ENCODE results near the gene MSI2. TPM values are rescaled to one million over a fixed set of nuclear protein-coding genes. Genes with fewer than 3 reads are reported as not detected.

Gene MSI2
- total RNA-seq, 4 donors from 2014 or later: 15.9 to 22.9 (median 17.0) TPM

GRCh38 chr17:57513569-57513968, 257.2 kb downstream of the MSI2 start:
- Histone ChIP-seq H3K4me3 (no peak overlapping the region), H3K36me3 (no peaks in the 10 kb centered on the region), H3K27ac (no peak overlapping the region), H3K27me3 (no peaks in the 10 kb centered on the region), H3K9me3 (no peaks in the 10 kb centered on the region), H3K4me1 (peaks cover 0 to 20% (median 0%) of the 10 kb centered on the region in 3 donors)
- intact Hi-C loops (cut with DNase I): no loop called here
- 79 to 85% methylated on average over 4 of the region's 4 CpGs for WGBS, 2 donors
- TF ChIP-seq POLR2A (IDR thresholded peaks at IDR 0.05) (no peak), CTCF (IDR thresholded peaks at IDR 0.05) (no peak)
- DNase-seq: no peak

- H3K27ac ChIP-seq: no peak overlapping the region
- 46 to 77% methylated on average over 4 of the region's 4 CpGs for WGBS, 2 donors
- H3K4me1 ChIP-seq: peaks cover 0 to 30% (median 0%) of the 10 kb centered on the region in 3 donors
- DNase-seq: no peak
- H3K9me3 ChIP-seq: no peaks in the 10 kb centered on the region
- intact Hi-C loops (cut with DNase I): no loop called here
- H3K27me3 ChIP-seq: no peaks in the 10 kb centered on the region
- no peaks in the 10 kb centered on the region for H3K36me3 ChIP-seq
- TF ChIP-seq CTCF (IDR thresholded peaks at IDR 0.05): no peak
- no peak for TF ChIP-seq POLR2A (IDR thresholded peaks at IDR 0.05)
- H3K4me3 ChIP-seq: no peak overlapping the region
These were observed 258.3 kb downstream of the MSI2 start for GRCh38 chr17:57514614-57515013.

- TF ChIP-seq POLR2A (IDR thresholded peaks at IDR 0.05): no peak
- no peak for TF ChIP-seq CTCF (IDR thresholded peaks at IDR 0.05)
- 100% methylated on average over 1 of the region's 1 CpG for WGBS, 2 donors
- Histone ChIP-seq H3K9me3 (no peaks in the 10 kb centered on the region), H3K4me1 (peaks cover 0 to 31% (median 0%) of the 10 kb centered on the region in 3 donors), H3K27me3 (no peaks in the 10 kb centered on the region), H3K27ac (no peak overlapping the region), H3K36me3 (no peaks in the 10 kb centered on the region), H3K4me3 (no peak overlapping the region)
- intact Hi-C loops (cut with DNase I): no loop called here
- no peak for DNase-seq
These were observed 259.4 kb downstream of the MSI2 start for GRCh38 chr17:57515662-57516211.

- intact Hi-C loops (cut with DNase I): no loop called here
- H3K27ac ChIP-seq: no peak overlapping the region
- H3K36me3 ChIP-seq: no peaks in the 10 kb centered on the region
- 45 to 59% methylated on average over 10 of the region's 10 CpGs for WGBS, 2 donors
- no peak overlapping the region for H3K4me3 ChIP-seq
- TF ChIP-seq POLR2A (IDR thresholded peaks at IDR 0.05) (no peak), CTCF (IDR thresholded peaks at IDR 0.05) (no peak)
- H3K27me3 ChIP-seq: no peaks in the 10 kb centered on the region
- no peak for DNase-seq
- peaks cover 0 to 31% (median 0%) of the 10 kb centered on the region in 3 donors for H3K4me1 ChIP-seq
- H3K9me3 ChIP-seq: no peaks in the 10 kb centered on the region
These were observed 260.2 kb downstream of the MSI2 start for GRCh38 chr17:57516290-57517230.

- Histone ChIP-seq H3K4me3 (no peak overlapping the region), H3K9me3 (no peaks in the 10 kb centered on the region), H3K27me3 (no peaks in the 10 kb centered on the region), H3K36me3 (no peaks in the 10 kb centered on the region), H3K4me1 (peaks cover 0 to 28% (median 0%) of the 10 kb centered on the region in 3 donors), H3K27ac (no peak overlapping the region)
- 83 to 91% methylated on average over 1 to 7 of the region's 7 CpGs for WGBS, 2 donors
- no peak for DNase-seq
- intact Hi-C loops (cut with DNase I): no loop called here
- no peak for TF ChIP-seq POLR2A (IDR thresholded peaks at IDR 0.05)
- no peak for TF ChIP-seq CTCF (IDR thresholded peaks at IDR 0.05)
These were observed 260.9 kb downstream of the MSI2 start for GRCh38 chr17:57517273-57517631.
